Thoracic aorta (tissue), 2 donors: ENCODE results near the gene ARFRP1. TPM values are rescaled to one million over a fixed set of nuclear protein-coding genes. Genes with fewer than 3 reads are reported as not detected.

Experiments used
- ATAC-seq: fragments of 150-250 bp; one replicate; pipeline ENCODE4 v1.8.0; 2017; ENCODE audit warnings: low read depth; ENCODE audit not compliant: insufficient number of reproducible peaks, low FRiP score
- DNase-seq: peaks from one replicate; pipeline ENCODE4 v3.0.0-alpha.2; 2020; ENCODE audit warnings: low spot score
- H3K27ac ChIP-seq, 2 donors: fragments of 200-600 bp; sonication (generic); 1 replicate in 1 of 2; 2 replicates in 1 of 2; pipeline ENCODE4 v1.5.1; 2016; ENCODE audit warnings: mild to moderate bottlenecking in 2 of 2, moderate library complexity in 2 of 2
- H3K27me3 ChIP-seq: fragments of 200-600 bp; sonication (generic); replicated peaks from 2 replicates; pipeline ENCODE4 v1.6.0; 2016; ENCODE audit warnings: mild to moderate bottlenecking; ENCODE audit not compliant: insufficient read depth
- H3K36me3 ChIP-seq: fragments of 200-600 bp; sonication (generic); one replicate; pipeline ENCODE4 v1.5.1; 2016
- H3K4me1 ChIP-seq, 2 donors: fragments of 200-600 bp; sonication (generic); 1 replicate in 1 of 2; 2 replicates in 1 of 2; pipeline versions ENCODE4 v1.5.1 to v1.6.0; 2016; ENCODE audit warnings: low read depth in 2 of 2, mild to moderate bottlenecking in 1 of 2; ENCODE audit not compliant: control insufficient read depth in 1 of 2
- H3K4me3 ChIP-seq: fragments of 200-600 bp; sonication (generic); 2 replicates; pipeline ENCODE4 v1.5.1; 2016; ENCODE audit warnings: mild to moderate bottlenecking
- H3K9me3 ChIP-seq: fragments of 200-600 bp; sonication (generic); 2 replicates; pipeline ENCODE4 v1.5.1; 2016
- CTCF ChIP-seq: fragments of 200-600 bp; sonication (generic); IDR thresholded peaks from one replicate; pipeline ENCODE4 v1.5.1; 2019; ENCODE audit warnings: antibody characterized with exemption
- total RNA-seq, 2 donors: library from RNA; depleted of rRNA; stranded (reverse); fragments of >200 nt; gene quantifications; one replicate each; pipeline versions ENCODE4 v1.1.0 to v1.2.3, GENCODE V29; 2016

The ARFRP1 gene
- total RNA-seq, 2 donors from 2014 or later = 56.4 to 57.8 TPM

- Histone ChIP-seq H3K9me3 (no peaks in the 10 kb centered on the region), H3K4me1 (peaks cover 22 to 27% of the 10 kb centered on the region in 2 donors), H3K4me3 (peak overlapping the region; percentile 94), H3K36me3 (peaks cover 34% of the 10 kb centered on the region), H3K27ac (peak overlapping the region; percentile 72 to 73), H3K27me3 (no peaks in the 10 kb centered on the region)
- no peak for TF ChIP-seq CTCF
- DNase-seq = no peak
- no peak for ATAC-seq
These were observed 749 bp upstream of the ARFRP1 start for GRCh38 chr20:63708301-63709148.

DNA sequence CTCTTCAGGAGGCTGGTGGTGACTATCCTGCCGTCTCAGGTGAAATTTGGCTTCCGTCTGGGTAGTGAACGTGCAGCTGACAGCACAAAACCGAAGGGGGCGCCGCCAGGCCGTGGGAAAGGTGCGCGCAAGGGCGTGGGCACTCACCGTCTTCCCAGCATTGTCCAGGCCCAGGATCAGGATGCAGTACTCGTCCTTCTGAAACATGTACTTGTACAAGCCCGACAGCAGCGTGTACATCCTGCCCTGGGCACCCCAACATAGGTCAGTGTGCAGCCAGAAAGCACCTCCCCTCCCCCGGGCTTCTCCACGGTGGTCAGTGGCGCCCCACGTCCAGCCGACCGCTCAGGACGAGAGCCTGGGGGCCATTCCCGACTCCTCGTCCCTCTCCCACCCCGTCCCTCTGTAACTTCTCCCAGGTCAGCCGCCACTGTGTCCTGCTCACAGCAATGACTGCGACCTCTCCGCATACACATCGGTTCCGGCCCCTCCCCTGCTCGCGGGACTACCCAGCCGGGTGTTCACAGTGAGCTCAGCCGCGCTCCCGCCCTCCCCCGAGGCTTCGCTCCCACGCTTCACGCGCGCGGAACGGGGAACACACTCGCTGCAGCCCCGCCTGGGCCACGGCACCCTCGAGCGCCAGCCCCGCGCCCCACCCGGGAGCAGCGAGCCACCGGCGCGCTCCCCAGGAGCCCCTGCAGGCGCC is 771 bp downstream of the ARFRP1 start:
- no peak for ATAC-seq
- no peak for DNase-seq
- Histone ChIP-seq H3K9me3 (no peaks in the 10 kb centered on the region), H3K27me3 (no peaks in the 10 kb centered on the region), H3K36me3 (peaks cover 28% of the 10 kb centered on the region), H3K4me3 (peak overlapping the region; percentile 94), H3K27ac (peak overlapping the region; percentile 72 to 73), H3K4me1 (peaks cover 22 to 27% of the 10 kb centered on the region in 2 donors)
- TF ChIP-seq CTCF = no peak

DNA sequence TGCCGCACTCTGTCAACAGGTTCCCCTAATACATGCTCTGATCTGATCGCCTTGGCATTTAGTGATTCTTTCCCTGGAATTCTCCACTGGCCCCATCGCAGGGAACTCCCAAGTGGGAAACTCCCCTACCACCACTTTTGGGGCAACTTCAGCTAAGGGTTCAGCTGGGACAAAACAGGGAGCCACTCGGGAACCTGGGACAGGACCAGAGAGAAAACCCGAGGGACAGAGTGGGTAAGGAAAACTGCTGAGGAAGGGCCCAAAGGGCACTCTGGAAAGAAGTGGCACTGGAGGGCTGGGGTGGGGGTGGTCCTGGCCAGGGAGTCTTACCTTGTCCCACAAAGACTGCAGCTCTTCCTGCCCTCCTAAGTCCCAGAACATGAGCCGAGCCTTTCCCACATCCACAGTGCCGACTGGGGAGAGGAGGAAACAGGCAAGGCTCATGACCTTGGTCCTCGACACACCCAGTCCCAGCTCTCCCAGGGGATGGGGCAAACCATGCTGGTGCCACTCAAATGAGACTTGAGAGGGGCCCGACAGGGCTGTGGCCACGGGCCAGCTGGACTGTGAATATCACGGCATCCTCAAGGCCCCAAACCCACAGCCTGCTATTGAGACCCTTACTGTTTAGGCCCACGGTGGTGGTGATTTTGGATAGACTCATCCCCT is 1.6 kb downstream of the ARFRP1 start:
- H3K4me1 ChIP-seq = peaks cover 22 to 27% of the 10 kb centered on the region in 2 donors
- ATAC-seq (no peak), DNase-seq (no peak)
- peak overlapping the region; percentile 94 for H3K4me3 ChIP-seq
- no peaks in the 10 kb centered on the region for H3K9me3 ChIP-seq
- H3K27me3 ChIP-seq = no peaks in the 10 kb centered on the region
- TF ChIP-seq CTCF = no peak
- peaks cover 24% of the 10 kb centered on the region for H3K36me3 ChIP-seq
- peak overlapping the region; percentile 72 to 73 for H3K27ac ChIP-seq

DNA sequence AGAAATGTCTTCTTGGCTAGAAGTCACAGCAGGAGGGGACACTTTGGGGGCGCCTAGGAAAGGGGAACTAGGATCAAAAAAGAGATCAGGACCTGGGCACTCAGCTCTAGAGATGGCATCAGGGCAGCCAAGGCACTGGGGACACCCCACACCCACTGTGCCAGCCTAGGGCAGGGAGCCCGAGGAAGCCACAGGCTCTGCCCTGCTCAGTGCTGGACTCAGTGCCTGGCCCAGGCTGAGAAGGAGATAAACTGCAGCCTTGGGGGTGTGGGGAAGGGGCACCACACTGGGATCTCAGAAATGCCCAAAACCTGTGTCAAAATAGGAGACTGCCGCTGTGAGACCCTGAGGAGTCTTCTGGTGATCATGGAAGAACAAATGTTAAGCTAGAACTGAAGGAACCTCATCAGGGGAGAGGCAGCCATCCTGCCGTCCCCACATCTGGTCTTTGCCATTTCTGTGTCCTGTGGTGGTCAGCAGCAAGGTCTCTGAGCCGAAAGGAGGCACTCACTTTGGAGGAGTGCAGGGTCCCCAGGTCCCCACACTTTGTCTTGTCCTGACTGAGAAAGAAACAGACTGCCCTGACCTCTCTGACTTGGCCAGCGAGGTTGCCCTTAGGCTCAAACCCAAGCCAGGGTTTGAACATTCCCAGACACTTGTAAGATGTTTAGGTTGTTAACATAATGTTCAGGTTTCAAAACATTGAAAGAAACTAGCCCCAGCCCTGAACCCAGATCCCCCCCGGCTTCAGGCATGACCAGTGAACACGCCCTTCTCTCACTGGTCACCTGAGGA is 2.3 kb downstream of the ARFRP1 start:
- peaks cover 22 to 27% of the 10 kb centered on the region in 2 donors for H3K4me1 ChIP-seq
- DNase-seq (no peak), ATAC-seq (no peak)
- no peak for TF ChIP-seq CTCF
- no peak overlapping the region for H3K27ac ChIP-seq
- H3K36me3 ChIP-seq = peaks cover 23% of the 10 kb centered on the region
- no peaks in the 10 kb centered on the region for H3K9me3 ChIP-seq
- H3K27me3 ChIP-seq = no peaks in the 10 kb centered on the region
- H3K4me3 ChIP-seq = no peak overlapping the region
